Testis (tissue), 2 donors: ENCODE data around the gene RCL1.

Experiments used
- POLR2A ChIP-seq: fragments of 450-650 bp; IDR thresholded peaks from one replicate; pipeline ENCODE4 v1.6.1; 2017; ENCODE audit warnings: antibody characterized with exemption, mild to moderate bottlenecking, moderate library complexity
- TF ChIP-seq, protein P1 (sequence below), 3 experiments: fragments of 450-650 bp in 2 of 3; fragments of 200-600 bp in 1 of 3; sonication (generic) in 1 of 3; IDR thresholded peaks; one replicate each; pipeline ENCODE4 v1.5.1; 2016 to 2019; ENCODE audit warnings: antibody characterized with exemption in 3 of 3, mild to moderate bottlenecking in 2 of 3, moderate library complexity in 1 of 3

DNA sequence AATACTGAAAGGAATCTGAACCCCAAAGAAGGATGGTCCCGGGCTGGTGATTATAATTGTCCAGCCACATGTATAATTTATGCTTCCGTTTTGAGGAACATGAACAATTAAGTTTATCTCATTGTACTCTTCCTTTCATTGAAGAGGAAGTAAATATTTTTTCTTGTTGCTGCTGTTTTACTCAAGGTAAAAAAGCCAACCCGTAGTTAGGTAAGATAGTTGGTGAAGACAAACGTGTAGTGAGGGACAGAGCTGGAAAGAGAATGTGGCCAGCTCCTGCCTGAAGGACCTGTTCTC, 5.1 kb downstream of the RCL1 start:
- TF ChIP-seq, protein P1, sequence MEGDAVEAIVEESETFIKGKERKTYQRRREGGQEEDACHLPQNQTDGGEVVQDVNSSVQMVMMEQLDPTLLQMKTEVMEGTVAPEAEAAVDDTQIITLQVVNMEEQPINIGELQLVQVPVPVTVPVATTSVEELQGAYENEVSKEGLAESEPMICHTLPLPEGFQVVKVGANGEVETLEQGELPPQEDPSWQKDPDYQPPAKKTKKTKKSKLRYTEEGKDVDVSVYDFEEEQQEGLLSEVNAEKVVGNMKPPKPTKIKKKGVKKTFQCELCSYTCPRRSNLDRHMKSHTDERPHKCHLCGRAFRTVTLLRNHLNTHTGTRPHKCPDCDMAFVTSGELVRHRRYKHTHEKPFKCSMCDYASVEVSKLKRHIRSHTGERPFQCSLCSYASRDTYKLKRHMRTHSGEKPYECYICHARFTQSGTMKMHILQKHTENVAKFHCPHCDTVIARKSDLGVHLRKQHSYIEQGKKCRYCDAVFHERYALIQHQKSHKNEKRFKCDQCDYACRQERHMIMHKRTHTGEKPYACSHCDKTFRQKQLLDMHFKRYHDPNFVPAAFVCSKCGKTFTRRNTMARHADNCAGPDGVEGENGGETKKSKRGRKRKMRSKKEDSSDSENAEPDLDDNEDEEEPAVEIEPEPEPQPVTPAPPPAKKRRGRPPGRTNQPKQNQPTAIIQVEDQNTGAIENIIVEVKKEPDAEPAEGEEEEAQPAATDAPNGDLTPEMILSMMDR (IDR thresholded peaks at IDR 0.05): no peak
- TF ChIP-seq POLR2A: no peak
